HepG2 (cell line): Measurements from ENCODE around the gene HAGHL. TPM values are rescaled to one million over a fixed set of nuclear protein-coding genes. Genes with fewer than 3 reads are reported as not detected.

Source experiments
- AHR ChIP-seq: IDR thresholded peaks from 2 replicates; pipeline ENCODE4 v1.6.1; 2018; ENCODE audit warnings: missing genetic modification reagents, missing compliant biosample characterization
- FIP1L1 ChIP-seq: fragments of 200-400 bp; formaldehyde crosslinking; IDR thresholded peaks from 2 replicates; pipeline ENCODE4 v1.6.1; 2018; ENCODE audit warnings: low read depth, mild to moderate bottlenecking, low read length, moderate library complexity, borderline replicate concordance; ENCODE audit not compliant: insufficient read depth
- HNF4A ChIP-seq: sonication (generic); formaldehyde crosslinking; IDR thresholded peaks from 2 replicates; pipeline ENCODE4 v1.4.0; 2020; ENCODE audit warnings: missing genetic modification reagents
- HOXA3 ChIP-seq: sonication (generic); formaldehyde crosslinking; IDR thresholded peaks from 2 replicates; pipeline ENCODE4 v1.5.0; 2020; ENCODE audit warnings: missing genetic modification reagents
- MATR3 ChIP-seq: sonication (generic); formaldehyde crosslinking; IDR thresholded peaks from 2 replicates; pipeline ENCODE4 v1.4.0; 2020; ENCODE audit warnings: missing genetic modification reagents
- MYC ChIP-seq: sonication (generic); formaldehyde crosslinking; IDR thresholded peaks from 2 replicates; pipeline ENCODE4 v1.9.0; 2021; ENCODE audit warnings: missing genetic modification reagents, borderline replicate concordance
- RBM22 ChIP-seq: fragments of 200-400 bp; formaldehyde crosslinking; optimal IDR thresholded peaks from 2 replicates; pipeline ENCODE3; 2017; ENCODE audit warnings: mild to moderate bottlenecking, low read length, moderate library complexity
- SALL2 ChIP-seq: sonication (generic); formaldehyde crosslinking; IDR thresholded peaks from 2 replicates; pipeline ENCODE4 v1.8.1; 2023; ENCODE audit warnings: mild to moderate bottlenecking, missing genetic modification reagents, inconsistent platforms
- SP2 ChIP-seq: sonication (generic); formaldehyde crosslinking; IDR thresholded peaks from 2 replicates; pipeline ENCODE4 v1.5.1; 2020; ENCODE audit warnings: mild to moderate bottlenecking, missing genetic modification reagents
- ZC3H4 ChIP-seq: sonication (generic); formaldehyde crosslinking; IDR thresholded peaks from 2 replicates; pipeline ENCODE4 v1.4.0; 2020; ENCODE audit warnings: missing genetic modification reagents, borderline replicate concordance
- ZMYM4 ChIP-seq: sonication (generic); formaldehyde crosslinking; IDR thresholded peaks from 2 replicates; pipeline ENCODE4 v1.8.1; 2023; ENCODE audit warnings: mild to moderate bottlenecking, missing genetic modification reagents
- ZNF263 ChIP-seq: sonication (generic); formaldehyde crosslinking; IDR thresholded peaks from 2 replicates; pipeline ENCODE4 v1.4.0; 2020; ENCODE audit warnings: missing genetic modification reagents
- ZNF337 ChIP-seq: sonication (generic); formaldehyde crosslinking; IDR thresholded peaks from 2 replicates; pipeline ENCODE4 v1.5.1; 2020; ENCODE audit warnings: missing genetic modification reagents, low read depth, mild to moderate bottlenecking, borderline replicate concordance
- ZNF773 ChIP-seq: sonication (generic); formaldehyde crosslinking; IDR thresholded peaks from 2 replicates; pipeline ENCODE4 v1.4.0; 2020; ENCODE audit warnings: missing genetic modification reagents, borderline replicate concordance
- ZSCAN30 ChIP-seq: sonication (generic); formaldehyde crosslinking; IDR thresholded peaks from 2 replicates; pipeline ENCODE4 v1.5.0; 2020; ENCODE audit warnings: mild to moderate bottlenecking, missing genetic modification reagents
- polyA plus RNA-seq, 8 experiments: library from polyadenylated mRNA; depleted of rRNA in 3 of 8; stranded (reverse) in 7 of 8; unstranded in 1 of 8; fragments of >200 nt; fragmentation: Illumina TruSeq in 4 of 8; extraction: Trizol in 4 of 8; gene quantifications; 2 replicates each; pipeline versions ENCODE4 v1.2.1 to v1.2.3, GENCODE V29; 2011 to 2016; ENCODE audit warnings: low read depth in 4 of 8, missing spikeins in 1 of 8, mixed read lengths in 1 of 8; ENCODE audit not compliant: insufficient read depth in 1 of 8
- total RNA-seq, 5 experiments: library from RNA; depleted of rRNA; stranded (reverse); fragments of >200 nt; fragmentation: Illumina TruSeq; extraction: Trizol; gene quantifications; 2 replicates each; pipeline ENCODE4 v1.2.3, GENCODE V29; 2016; ENCODE audit warnings: low read depth in 1 of 5
- TF ChIP-seq, protein P1 (sequence below): sonication (generic); formaldehyde crosslinking; IDR thresholded peaks from 2 replicates; pipeline ENCODE4 v1.8.0; 2022; ENCODE audit warnings: mild to moderate bottlenecking, missing genetic modification reagents, moderate library complexity
- TF ChIP-seq, protein P2 (sequence below): sonication (generic); formaldehyde crosslinking; conservative IDR thresholded peaks from 2 replicates; pipeline ENCODE4 v1.4.0; 2020; ENCODE audit warnings: mild to moderate bottlenecking, missing genetic modification reagents, moderate library complexity
- TF ChIP-seq, protein P3 (sequence below): sonication (generic); formaldehyde crosslinking; IDR thresholded peaks from 2 replicates; pipeline ENCODE4 v1.8.0; 2022; ENCODE audit warnings: low read depth, missing genetic modification reagents
- TF ChIP-seq, protein P4 (sequence below): sonication (generic); formaldehyde crosslinking; IDR thresholded peaks from 2 replicates; pipeline ENCODE4 v1.4.0; 2020; ENCODE audit warnings: missing genetic modification reagents, borderline replicate concordance

Gene HAGHL
- total and polyA plus RNA-seq, 2 of the 13 experiments (the other 11 are each of a cell fraction or from before 2014, with no cell fraction given): 3.4 to 8.4 TPM

DNA sequence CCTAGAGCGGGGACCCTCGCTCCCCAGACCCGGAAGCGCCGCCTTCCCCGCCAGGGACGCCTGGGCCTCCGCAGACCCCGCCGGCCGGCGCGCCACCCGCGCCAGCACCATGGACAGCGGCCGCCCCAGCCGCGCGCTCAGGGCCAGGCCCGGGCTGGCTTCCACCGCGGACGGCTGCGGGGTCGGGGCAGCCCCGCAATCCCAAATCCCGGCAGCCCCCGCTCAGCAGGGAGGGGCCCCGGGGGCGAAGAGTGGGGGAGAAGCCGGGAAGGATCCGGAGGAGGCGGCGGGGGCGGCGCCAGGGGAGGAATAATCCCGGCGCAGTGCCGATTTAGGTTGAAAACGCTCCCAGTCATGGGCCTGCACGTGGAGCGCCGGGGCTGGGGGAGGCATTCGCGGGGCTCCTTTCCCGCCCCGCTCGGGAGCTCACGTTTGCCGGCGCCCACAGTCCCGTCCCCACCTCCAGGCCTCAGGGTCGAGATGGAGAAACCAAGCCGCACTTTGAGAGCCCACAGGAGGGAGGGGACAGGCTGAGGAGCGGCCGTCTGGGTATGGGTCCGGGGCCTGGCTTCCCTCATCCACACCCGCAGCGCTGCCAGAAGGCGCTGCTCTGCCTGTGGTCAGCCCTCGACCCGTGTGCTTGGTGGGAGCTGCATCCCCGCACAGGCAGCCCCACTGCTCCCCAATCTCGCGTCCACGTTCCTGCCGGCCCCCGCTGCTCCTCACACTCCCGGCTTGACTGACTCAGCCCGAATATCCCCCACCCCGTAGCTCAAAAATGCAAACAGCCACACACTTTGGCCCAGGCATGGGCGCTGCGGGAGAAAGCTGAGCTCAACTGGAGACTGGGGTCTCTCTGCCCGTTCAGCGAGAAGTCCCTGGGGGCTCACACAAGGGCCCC lies 26.0 kb upstream of the HAGHL start (continued):
- TF ChIP-seq, protein P1, sequence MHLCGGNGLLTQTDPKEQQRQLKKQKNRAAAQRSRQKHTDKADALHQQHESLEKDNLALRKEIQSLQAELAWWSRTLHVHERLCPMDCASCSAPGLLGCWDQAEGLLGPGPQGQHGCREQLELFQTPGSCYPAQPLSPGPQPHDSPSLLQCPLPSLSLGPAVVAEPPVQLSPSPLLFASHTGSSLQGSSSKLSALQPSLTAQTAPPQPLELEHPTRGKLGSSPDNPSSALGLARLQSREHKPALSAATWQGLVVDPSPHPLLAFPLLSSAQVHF (CRISPR knock-in tag): peak; percentile 70; the same call in 1 of the 2 replicates
- TF ChIP-seq ZMYM4 (CRISPR knock-in tag): peak; percentile 37; the same call in 1 of the 2 replicates
- peak; percentile 60 for TF ChIP-seq HOXA3 (CRISPR knock-in tag)
- TF ChIP-seq FIP1L1: no peak
- TF ChIP-seq, protein P2, sequence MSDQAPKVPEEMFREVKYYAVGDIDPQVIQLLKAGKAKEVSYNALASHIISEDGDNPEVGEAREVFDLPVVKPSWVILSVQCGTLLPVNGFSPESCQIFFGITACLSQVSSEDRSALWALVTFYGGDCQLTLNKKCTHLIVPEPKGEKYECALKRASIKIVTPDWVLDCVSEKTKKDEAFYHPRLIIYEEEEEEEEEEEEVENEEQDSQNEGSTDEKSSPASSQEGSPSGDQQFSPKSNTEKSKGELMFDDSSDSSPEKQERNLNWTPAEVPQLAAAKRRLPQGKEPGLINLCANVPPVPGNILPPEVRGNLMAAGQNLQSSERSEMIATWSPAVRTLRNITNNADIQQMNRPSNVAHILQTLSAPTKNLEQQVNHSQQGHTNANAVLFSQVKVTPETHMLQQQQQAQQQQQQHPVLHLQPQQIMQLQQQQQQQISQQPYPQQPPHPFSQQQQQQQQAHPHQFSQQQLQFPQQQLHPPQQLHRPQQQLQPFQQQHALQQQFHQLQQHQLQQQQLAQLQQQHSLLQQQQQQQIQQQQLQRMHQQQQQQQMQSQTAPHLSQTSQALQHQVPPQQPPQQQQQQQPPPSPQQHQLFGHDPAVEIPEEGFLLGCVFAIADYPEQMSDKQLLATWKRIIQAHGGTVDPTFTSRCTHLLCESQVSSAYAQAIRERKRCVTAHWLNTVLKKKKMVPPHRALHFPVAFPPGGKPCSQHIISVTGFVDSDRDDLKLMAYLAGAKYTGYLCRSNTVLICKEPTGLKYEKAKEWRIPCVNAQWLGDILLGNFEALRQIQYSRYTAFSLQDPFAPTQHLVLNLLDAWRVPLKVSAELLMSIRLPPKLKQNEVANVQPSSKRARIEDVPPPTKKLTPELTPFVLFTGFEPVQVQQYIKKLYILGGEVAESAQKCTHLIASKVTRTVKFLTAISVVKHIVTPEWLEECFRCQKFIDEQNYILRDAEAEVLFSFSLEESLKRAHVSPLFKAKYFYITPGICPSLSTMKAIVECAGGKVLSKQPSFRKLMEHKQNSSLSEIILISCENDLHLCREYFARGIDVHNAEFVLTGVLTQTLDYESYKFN (CRISPR knock-in tag): no peak
- no peak for TF ChIP-seq ZNF337 (CRISPR knock-in tag)
- TF ChIP-seq ZNF773 (CRISPR knock-in tag): peak; percentile 97; the same call in 1 of the 2 replicates
- no peak for TF ChIP-seq MATR3
- TF ChIP-seq AHR (CRISPR knock-in tag): no peak
- TF ChIP-seq MYC (CRISPR knock-in tag): peak; percentile 51; the same call in 1 of the 2 replicates
- TF ChIP-seq SALL2 (CRISPR knock-in tag): peak; percentile 58; the same call in 1 of the 2 replicates
- no peak for TF ChIP-seq ZSCAN30 (CRISPR knock-in tag)
- TF ChIP-seq, protein P3, sequence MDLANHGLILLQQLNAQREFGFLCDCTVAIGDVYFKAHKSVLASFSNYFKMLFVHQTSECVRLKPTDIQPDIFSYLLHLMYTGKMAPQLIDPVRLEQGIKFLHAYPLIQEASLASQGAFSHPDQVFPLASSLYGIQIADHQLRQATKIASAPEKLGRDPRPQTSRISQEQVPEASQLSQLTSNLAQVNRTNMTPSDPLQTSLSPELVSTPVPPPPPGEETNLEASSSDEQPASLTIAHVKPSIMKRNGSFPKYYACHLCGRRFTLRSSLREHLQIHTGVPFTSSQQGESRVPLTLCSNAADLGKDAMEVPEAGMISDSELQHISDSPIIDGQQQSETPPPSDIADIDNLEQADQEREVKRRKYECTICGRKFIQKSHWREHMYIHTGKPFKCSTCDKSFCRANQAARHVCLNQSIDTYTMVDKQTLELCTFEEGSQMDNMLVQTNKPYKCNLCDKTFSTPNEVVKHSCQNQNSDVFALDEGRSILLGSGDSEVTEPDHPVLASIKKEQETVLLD (CRISPR knock-in tag): peak; percentile 73
- TF ChIP-seq, protein P4, sequence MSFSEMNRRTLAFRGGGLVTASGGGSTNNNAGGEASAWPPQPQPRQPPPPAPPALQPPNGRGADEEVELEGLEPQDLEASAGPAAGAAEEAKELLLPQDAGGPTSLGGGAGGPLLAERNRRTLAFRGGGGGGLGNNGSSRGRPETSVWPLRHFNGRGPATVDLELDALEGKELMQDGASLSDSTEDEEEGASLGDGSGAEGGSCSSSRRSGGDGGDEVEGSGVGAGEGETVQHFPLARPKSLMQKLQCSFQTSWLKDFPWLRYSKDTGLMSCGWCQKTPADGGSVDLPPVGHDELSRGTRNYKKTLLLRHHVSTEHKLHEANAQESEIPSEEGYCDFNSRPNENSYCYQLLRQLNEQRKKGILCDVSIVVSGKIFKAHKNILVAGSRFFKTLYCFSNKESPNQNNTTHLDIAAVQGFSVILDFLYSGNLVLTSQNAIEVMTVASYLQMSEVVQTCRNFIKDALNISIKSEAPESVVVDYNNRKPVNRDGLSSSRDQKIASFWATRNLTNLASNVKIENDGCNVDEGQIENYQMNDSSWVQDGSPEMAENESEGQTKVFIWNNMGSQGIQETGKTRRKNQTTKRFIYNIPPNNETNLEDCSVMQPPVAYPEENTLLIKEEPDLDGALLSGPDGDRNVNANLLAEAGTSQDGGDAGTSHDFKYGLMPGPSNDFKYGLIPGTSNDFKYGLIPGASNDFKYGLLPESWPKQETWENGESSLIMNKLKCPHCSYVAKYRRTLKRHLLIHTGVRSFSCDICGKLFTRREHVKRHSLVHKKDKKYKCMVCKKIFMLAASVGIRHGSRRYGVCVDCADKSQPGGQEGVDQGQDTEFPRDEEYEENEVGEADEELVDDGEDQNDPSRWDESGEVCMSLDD (CRISPR knock-in tag): 0 out of 2 replicates have a peak, but pooled peaks have one; percentile 40
- TF ChIP-seq ZNF263 (CRISPR knock-in tag): 0 out of 2 replicates have a peak, but pooled peaks have one; percentile 46
- no peak for TF ChIP-seq RBM22
- TF ChIP-seq ZC3H4 (CRISPR knock-in tag): no peak
- TF ChIP-seq HNF4A: no peak
- TF ChIP-seq SP2 (CRISPR knock-in tag): no peak
